ENCODE measurements around the gene STK17B.
A peak's percentile ranks its signal among the peaks of the same experiment; 100 is the strongest.
"Not testable (repeated sequence)": the region's sequence is repeated elsewhere in the genome, so short reads cannot be mapped to it uniquely, and the experiment has no call there.

STK17B gene

GRCh38 chr2:196105951-196106350, 65.4 kb downstream of the STK17B start:
- DNase-seq = no peak

GRCh38 chr2:196104066-196104465, 67.3 kb downstream of the STK17B start:
- no peak for DNase-seq

GRCh38 chr2:196103626-196104025, 67.8 kb downstream of the STK17B start:
- DNase-seq = no peak

- no peak for DNase-seq
These were observed 69.9 kb downstream of the STK17B start for GRCh38 chr2:196101325-196101991.

GRCh38 chr2:196099916-196100315, 71.5 kb downstream of the STK17B start:
- no peak for DNase-seq

- DNase-seq = no peak
These were observed 73.3 kb downstream of the STK17B start for GRCh38 chr2:196097864-196098660.

- DNase-seq = no peak
These were observed 74.2 kb downstream of the STK17B start for GRCh38 chr2:196096982-196097745.

- no peak for DNase-seq
These were observed 75.1 kb downstream of the STK17B start for GRCh38 chr2:196096264-196096663.

GRCh38 chr2:196089448-196089847, 81.9 kb downstream of the STK17B start:
- DNase-seq = not testable (repeated sequence)

GRCh38 chr2:196088203-196088602, 83.2 kb downstream of the STK17B start:
- DNase-seq = peak; percentile 40

GRCh38 chr2:196086517-196087368, 84.6 kb downstream of the STK17B start:
- no peak for DNase-seq

- DNase-seq = no peak
These were observed 87.8 kb downstream of the STK17B start for GRCh38 chr2:196083601-196084000.
